Cardiac fibroblast (primary cell): ENCODE measurements around the gene GSX2.

Experiments used
- DNase-seq, 2 donors: peaks; one replicate each; pipeline versions ENCODE4 v3.0.0 to v3.0.0-alpha.2; 2010; ENCODE audit warnings: low read depth in 2 of 2
- H3K4me3 ChIP-seq, 2 donors: replicated peaks in 1 of 2; 1 replicate in 1 of 2; 2 replicates in 1 of 2; pipeline ENCODE4 v1.5.1; 2011; ENCODE audit warnings: low read depth in 2 of 2, low read length in 2 of 2, mild to moderate bottlenecking in 2 of 2, moderate library complexity in 1 of 2
- TF ChIP-seq, protein P1 (sequence below): IDR thresholded peaks from one replicate; pipeline ENCODE4 v1.5.1; 2011; ENCODE audit warnings: low read depth, mild to moderate bottlenecking, low read length, inconsistent platforms

The GSX2 gene

DNA sequence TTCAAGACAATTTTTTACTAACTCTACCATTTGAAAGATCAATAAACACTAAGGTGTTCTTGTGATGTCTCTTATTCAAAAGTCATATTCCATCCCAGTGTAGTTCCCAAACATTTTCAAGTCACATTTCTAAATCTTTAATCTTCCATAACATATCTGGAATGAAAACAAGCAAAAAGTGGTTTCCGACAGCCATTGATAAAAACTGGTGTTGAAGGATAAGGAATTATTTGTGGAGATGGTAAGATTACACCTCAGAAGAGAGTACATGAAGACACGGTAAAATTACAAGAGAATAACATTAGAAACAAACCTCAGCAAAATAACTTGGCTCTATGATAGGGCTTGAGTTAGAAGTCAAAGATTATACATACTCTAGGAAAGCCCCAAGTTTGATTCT lies 39.8 kb upstream of the GSX2 start:
- TF ChIP-seq, protein P1, sequence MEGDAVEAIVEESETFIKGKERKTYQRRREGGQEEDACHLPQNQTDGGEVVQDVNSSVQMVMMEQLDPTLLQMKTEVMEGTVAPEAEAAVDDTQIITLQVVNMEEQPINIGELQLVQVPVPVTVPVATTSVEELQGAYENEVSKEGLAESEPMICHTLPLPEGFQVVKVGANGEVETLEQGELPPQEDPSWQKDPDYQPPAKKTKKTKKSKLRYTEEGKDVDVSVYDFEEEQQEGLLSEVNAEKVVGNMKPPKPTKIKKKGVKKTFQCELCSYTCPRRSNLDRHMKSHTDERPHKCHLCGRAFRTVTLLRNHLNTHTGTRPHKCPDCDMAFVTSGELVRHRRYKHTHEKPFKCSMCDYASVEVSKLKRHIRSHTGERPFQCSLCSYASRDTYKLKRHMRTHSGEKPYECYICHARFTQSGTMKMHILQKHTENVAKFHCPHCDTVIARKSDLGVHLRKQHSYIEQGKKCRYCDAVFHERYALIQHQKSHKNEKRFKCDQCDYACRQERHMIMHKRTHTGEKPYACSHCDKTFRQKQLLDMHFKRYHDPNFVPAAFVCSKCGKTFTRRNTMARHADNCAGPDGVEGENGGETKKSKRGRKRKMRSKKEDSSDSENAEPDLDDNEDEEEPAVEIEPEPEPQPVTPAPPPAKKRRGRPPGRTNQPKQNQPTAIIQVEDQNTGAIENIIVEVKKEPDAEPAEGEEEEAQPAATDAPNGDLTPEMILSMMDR = no peak
- peak overlapping the region in 1 of 2 donors; percentile 18 for H3K4me3 ChIP-seq
- DNase-seq = no peak

DNA sequence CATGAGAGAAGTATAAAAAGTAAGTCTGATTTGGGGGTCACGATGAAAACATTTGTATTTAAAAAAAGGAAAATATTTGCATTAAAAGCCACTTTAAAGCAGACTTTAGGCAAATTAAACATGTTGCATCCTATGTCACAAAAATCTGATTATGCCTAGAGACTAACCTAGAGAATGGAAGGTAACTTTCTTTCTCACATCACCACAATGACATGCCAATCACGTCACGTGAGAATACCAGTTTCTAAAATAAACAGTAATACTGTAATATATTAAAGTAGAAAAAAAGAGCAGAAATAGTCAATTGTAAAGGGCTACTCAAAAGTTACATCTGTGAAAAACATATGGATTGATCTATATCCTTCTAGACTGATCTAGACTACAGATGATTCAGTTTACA lies 38.9 kb upstream of the GSX2 start:
- no peak for DNase-seq
- TF ChIP-seq, protein P1 = no peak
- H3K4me3 ChIP-seq = peak overlapping the region in 1 of 2 donors; percentile 83

DNA sequence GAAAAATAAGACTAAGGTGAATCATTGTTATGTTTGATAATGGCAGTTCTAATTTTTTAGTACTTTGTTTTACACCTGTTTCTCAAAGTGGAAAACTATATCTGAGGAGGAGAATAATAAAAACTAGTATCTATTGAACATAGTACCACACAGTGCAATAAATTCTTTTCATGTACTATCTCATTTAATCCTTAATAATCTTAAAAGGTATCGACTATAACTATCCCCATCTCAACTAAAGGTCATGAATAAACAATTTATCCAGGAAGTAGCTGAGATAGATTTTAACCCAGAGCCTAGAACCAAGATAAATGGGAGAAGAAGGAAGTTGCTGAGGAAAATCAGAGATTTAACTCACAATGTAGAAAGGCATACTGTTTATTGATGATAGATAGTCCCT lies 38.1 kb upstream of the GSX2 start:
- TF ChIP-seq, protein P1 = no peak
- DNase-seq = no peak
- peak overlapping the region; percentile 83 to 93 for H3K4me3 ChIP-seq

DNA sequence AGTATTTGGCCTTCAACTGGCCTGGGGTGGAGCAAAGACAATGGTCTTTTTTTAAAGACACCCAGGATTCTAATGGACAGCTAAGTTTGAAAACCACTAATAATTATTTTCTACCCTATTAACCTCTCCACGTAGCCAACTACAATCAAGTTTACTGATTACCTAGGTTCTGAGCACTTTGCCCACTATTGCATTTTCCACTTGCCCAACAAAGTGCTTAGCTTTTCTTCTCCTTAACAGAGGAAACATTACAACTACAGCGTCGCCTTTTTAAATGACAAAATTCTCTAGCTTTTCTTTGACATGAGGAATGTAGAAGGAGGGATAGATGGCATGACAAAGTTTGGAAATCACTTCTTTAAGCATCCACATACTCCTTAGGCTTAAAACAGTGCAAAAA lies 37.6 kb upstream of the GSX2 start:
- H3K4me3 ChIP-seq = peak overlapping the region; percentile 83 to 93
- no peak for DNase-seq
- TF ChIP-seq, protein P1 = no peak

DNA sequence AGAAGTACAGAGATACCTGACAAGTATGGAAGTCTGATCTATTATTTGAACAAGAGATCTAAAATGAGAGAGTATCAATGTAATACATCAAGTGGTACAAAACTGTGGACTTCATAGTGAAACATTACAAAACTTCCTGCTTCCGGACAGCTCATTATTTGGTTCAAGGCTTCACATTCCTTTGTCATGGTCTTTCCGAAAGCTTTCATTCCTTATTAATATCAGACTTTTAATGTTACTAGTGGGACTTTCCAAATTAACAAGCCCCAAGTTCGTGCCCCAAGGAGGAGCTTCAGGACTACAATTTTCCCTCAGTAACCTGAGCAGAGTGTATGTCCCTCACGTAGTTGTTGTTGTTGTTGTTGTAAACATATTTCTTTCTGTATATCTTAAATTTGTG lies 36.7 kb upstream of the GSX2 start:
- H3K4me3 ChIP-seq = peak overlapping the region; percentile 83 to 93
- TF ChIP-seq, protein P1 = no peak
- DNase-seq = peak; percentile 59 to 80

DNA sequence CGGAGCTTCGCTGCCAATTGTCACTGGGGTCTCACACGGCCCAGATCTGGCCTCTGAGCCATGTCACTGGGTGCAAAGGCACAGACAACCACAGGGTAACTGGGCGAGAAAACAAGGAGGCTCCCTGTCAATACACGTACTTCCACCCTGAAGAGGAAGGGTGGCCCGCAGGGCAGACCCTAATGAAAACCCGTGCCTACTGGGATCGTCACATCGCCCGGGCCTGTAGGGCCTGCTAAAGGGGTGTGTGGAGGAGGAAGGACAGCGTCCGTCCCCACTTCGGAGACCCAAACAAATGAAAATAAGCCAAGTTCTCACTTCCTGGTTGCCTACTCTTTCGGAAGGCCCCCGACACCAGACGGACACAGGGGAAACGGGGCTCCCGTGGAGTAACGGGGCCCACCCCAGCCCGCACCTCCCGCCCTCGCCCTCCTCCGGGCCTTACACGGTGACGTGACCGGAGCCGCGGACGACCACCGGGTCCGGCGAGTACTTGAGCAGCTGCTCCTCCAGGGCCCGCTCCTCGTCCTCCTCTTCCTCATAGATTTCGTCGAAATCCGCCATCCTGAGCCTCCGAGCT lies 36.1 kb upstream of the GSX2 start:
- TF ChIP-seq, protein P1 = no peak
- DNase-seq = peak; percentile 29 to 31
- H3K4me3 ChIP-seq = peak overlapping the region; percentile 83 to 93
